ENCODE data around the gene SMG7. TPM values are rescaled to one million over a fixed set of nuclear protein-coding genes. Genes with fewer than 3 reads are reported as not detected.

Gene SMG7
- total and polyA plus RNA-seq, 10 of the 15 experiments (the other 5 are each of a cell fraction or from before 2014, with no cell fraction given) = 9.5 to 65.4 (median 42.7) TPM

GRCh38 chr1:183471743-183472487 lies 384 bp upstream of the SMG7 start (continued):
- TF ChIP-seq USF1 (IDR thresholded peaks at IDR 0.05; ENCODE audit: borderline replicate concordance, extremely low read length, insufficient read depth, low read depth, low read length) = no peak
- TF ChIP-seq SMAD5 (IDR thresholded peaks at IDR 0.05; ENCODE audit: low read depth) = peak; percentile 65
- no peak for TF ChIP-seq POLR2AphosphoS2 (IDR thresholded peaks at IDR 0.05; ENCODE audit: low read depth, low read length)
- no peak for TF ChIP-seq RBBP5 (conservative IDR thresholded peaks at IDR 0.05)
- no peak for TF ChIP-seq FOS (IDR thresholded peaks at IDR 0.05; ENCODE audit: borderline replicate concordance, extremely low read depth, insufficient read length)
- no peak for TF ChIP-seq REST (IDR thresholded peaks at IDR 0.05; ENCODE audit: low read depth, low read length)
- TF ChIP-seq NR2C2 (IDR thresholded peaks at IDR 0.05; ENCODE audit: borderline replicate concordance, control insufficient read depth, insufficient read length, low read depth) = no peak
- 0 out of 2 replicates have a peak, but pooled peaks have one; percentile 95 for TF ChIP-seq WRNIP1 (IDR thresholded peaks at IDR 0.05; ENCODE audit: borderline replicate concordance, low read depth, low read length)
- TF ChIP-seq MTA2 (IDR thresholded peaks at IDR 0.05; ENCODE audit: low read depth) = peak; percentile 62
- TF ChIP-seq MXI1 (IDR thresholded peaks at IDR 0.05; ENCODE audit: low read depth, low read length) = peak; percentile 98
- TF ChIP-seq POLR2A (IDR thresholded peaks at IDR 0.05; ENCODE audit: low read depth, low read length) = peak; percentile 56
- peak; percentile 97 for TF ChIP-seq CHD2 (IDR thresholded peaks at IDR 0.05; ENCODE audit: borderline replicate concordance, low read depth, low read length)
- TF ChIP-seq PML (IDR thresholded peaks at IDR 0.05; ENCODE audit: low read length) = no peak
- peak; percentile 77; the same call in 1 of the 2 replicates for TF ChIP-seq ESRRA (IDR thresholded peaks at IDR 0.05; ENCODE audit: low read length)
- TF ChIP-seq CEBPZ (IDR thresholded peaks at IDR 0.05; ENCODE audit: low read depth, low read length) = 0 out of 2 replicates have a peak, but pooled peaks have one; percentile 21
- TF ChIP-seq HCFC1 (IDR thresholded peaks at IDR 0.05; ENCODE audit: low read length) = peak; percentile 88
- TF ChIP-seq BACH1 (IDR thresholded peaks at IDR 0.05; ENCODE audit: borderline replicate concordance) = peak; percentile 28
- TF ChIP-seq ZNF622 (IDR thresholded peaks at IDR 0.05) = no peak
- TF ChIP-seq FOXM1 (IDR thresholded peaks at IDR 0.05; ENCODE audit: low read depth, low read length) = no peak; the same call in 1 of the 2 replicates
- peak; percentile 74; the same call in 1 of the 2 replicates for TF ChIP-seq MAX (IDR thresholded peaks at IDR 0.05; ENCODE audit: low read depth, low read length)

All from GM12878 (cell line).